Psoas muscle (tissue), 8 donors: Measurements from ENCODE around the gene CDHR4. TPM values are rescaled to one million over a fixed set of nuclear protein-coding genes. Genes with fewer than 3 reads are reported as not detected.
A peak's percentile ranks its signal among the peaks of the same experiment; 100 is the strongest.
"Not testable (repeated sequence)": the region's sequence is repeated elsewhere in the genome, so short reads cannot be mapped to it uniquely, and the experiment has no call there.

Source experiments
- ATAC-seq, 4 donors: fragments of 200-7000 bp; cut with Tn5 transposase; one replicate each; pipeline ENCODE4 v1.9.1; 2020; ENCODE audit warnings: moderate library complexity in 3 of 4, mild to moderate bottlenecking in 2 of 4
- DNase-seq, 2 donors: peaks; one replicate each; pipeline ENCODE4 v3.0.0-alpha.2; 2020
- H3K27ac ChIP-seq: fragments of 200-600 bp; one replicate; pipeline ENCODE4 v1.8.0; 2022
- H3K27me3 ChIP-seq, 3 donors: fragments of 200-600 bp in 1 of 3; one replicate each; pipeline versions ENCODE4 v1.6.1 to v1.8.0; 2013 to 2022; ENCODE audit warnings: low read length in 2 of 3, mild to moderate bottlenecking in 2 of 3, moderate library complexity in 1 of 3; ENCODE audit not compliant: insufficient read depth in 3 of 3
- H3K36me3 ChIP-seq, 2 donors: fragments of 200-600 bp in 1 of 2; one replicate each; pipeline versions ENCODE4 v1.6.1 to v1.8.0; 2013 to 2022; ENCODE audit warnings: low read depth in 1 of 2, mild to moderate bottlenecking in 1 of 2, moderate library complexity in 1 of 2; ENCODE audit not compliant: insufficient read depth in 1 of 2
- H3K4me1 ChIP-seq: fragments of 200-600 bp; one replicate; pipeline ENCODE4 v1.8.0; 2022
- H3K4me3 ChIP-seq: fragments of 200-600 bp; one replicate; pipeline ENCODE4 v1.8.0; 2022; ENCODE audit warnings: mild to moderate bottlenecking
- H3K9me3 ChIP-seq: fragments of 200-600 bp; one replicate; pipeline ENCODE4 v1.8.0; 2022
- CTCF ChIP-seq: fragments of 200-600 bp; IDR thresholded peaks from one replicate; pipeline ENCODE4 v1.8.0; 2022; ENCODE audit warnings: antibody characterized with exemption
- WGBS, 3 donors: extraction: QIAGEN DNeasy Blood & Tissue Kit; methylation state at CpG; one replicate each; pipeline versions ENCODE4 v1.1.6 to v1.1.7; 2013; 5-methylcytosine and 5-hydroxymethylcytosine counted together
- intact Hi-C, 2 donors: fragments of 100-400 bp; cut with DNase I; formaldehyde crosslinking; loops; one replicate each; pipeline versions ENCODE4 v1.11.0 to v1.14.2; 2022
- polyA plus RNA-seq, 3 donors: library from polyadenylated mRNA; stranded (reverse); fragments of 200-250 nt; gene quantifications; one replicate each; pipeline ENCODE4 v1.2.3, GENCODE V29; 2013
- total RNA-seq, 4 donors: library from RNA; stranded (reverse); fragmentation: NEBNext Ultra II Directional in 2 of 4; extraction: Animal tissue kit (Norgen Biotek cat#: 25700) in 2 of 4; gene quantifications; one replicate each; pipeline versions ENCODE4 v1.2.1 to v1.2.4, GENCODE V29; 2021 to 2023
- donor health status: healthy with polysubstance abuse.
- donor health status: DM: no; HTN: no; CAD: no; lungs with moderate emphysema.
- donor health status: Bipolar disorder and iron deficiency.
- donor health status: healthy.
- donor health status: DM: yes; HTN: yes; CAD: no.
- donor health status: DM: no; HTN: no; CAD: no.
- donor health status: DM: no; HTN: no; CAD: no.
- donor health status: DM: yes; HTN: yes; CAD: no.

Gene CDHR4
- total and polyA plus RNA-seq, 7 donors: 0.03 to 0.28 TPM; not detected in 5

GRCh38 chr3:49787536-49787935, 12.1 kb downstream of the CDHR4 start:
- Histone ChIP-seq H3K36me3 (peaks cover 0 to 19% of the 10 kb centered on the region in 2 donors), H3K27ac (peak overlapping the region; percentile 96), H3K4me1 (peaks cover 19% of the 10 kb centered on the region), H3K9me3 (no peaks in the 10 kb centered on the region), H3K27me3 (no peaks in the 10 kb centered on the region), H3K4me3 (no peak overlapping the region)
- no peak for TF ChIP-seq CTCF
- intact Hi-C loops: no loop called here
- no peak for DNase-seq
- ATAC-seq: no peak
- WGBS, 3 donors: 81 to 89% (median 85%) methylated on average over 5 of the region's 5 CpGs

GRCh38 chr3:49787182-49787464, 12.6 kb downstream of the CDHR4 start:
- H3K27me3 ChIP-seq: no peaks in the 10 kb centered on the region
- H3K9me3 ChIP-seq: no peaks in the 10 kb centered on the region
- no peak for DNase-seq
- ATAC-seq: no peak
- peak overlapping the region; percentile 96 for H3K27ac ChIP-seq
- 66 to 72% (median 70%) methylated on average over 3 of the region's 3 CpGs for WGBS, 3 donors
- intact Hi-C loops: no loop called here
- no peak for TF ChIP-seq CTCF
- H3K36me3 ChIP-seq: peaks cover 0 to 23% of the 10 kb centered on the region in 2 donors
- H3K4me3 ChIP-seq: peak overlapping the region; percentile 96
- H3K4me1 ChIP-seq: peaks cover 19% of the 10 kb centered on the region

- WGBS, 3 donors: 4 to 5% (median 4%) methylated on average over 41 to 55 of the region's 55 CpGs
- no peak for TF ChIP-seq CTCF
- DNase-seq (peak; percentile 100), ATAC-seq (peak; percentile 99 to 100 (median 100))
- Histone ChIP-seq H3K4me1 (peaks cover 19% of the 10 kb centered on the region), H3K4me3 (peak within 1 kb of the TSS; percentile 96), H3K36me3 (peaks cover 0 to 28% of the 10 kb centered on the region in 2 donors), H3K9me3 (no peaks in the 10 kb centered on the region), H3K27ac (peak within 1 kb of the TSS; percentile 96), H3K27me3 (no peaks in the 10 kb centered on the region)
- intact Hi-C loops: no loop called here
Observed at GRCh38 chr3:49786357-49787181, 13.1 kb downstream of the CDHR4 start, which contains the start of gene IP6K1. TSS of gene IP6K1 (minus strand) at chr3:49786542. CDS start at chr3:49748040, 38,502 bp downstream.

- peak overlapping the region; percentile 96 for H3K27ac ChIP-seq
- peak in 1 of 2 donors; percentile 51 for DNase-seq
- TF ChIP-seq CTCF: no peak
- ATAC-seq: peak; percentile 34 to 55 (median 54)
- H3K4me1 ChIP-seq: peaks cover 26% of the 10 kb centered on the region
- no peaks in the 10 kb centered on the region for H3K27me3 ChIP-seq
- H3K36me3 ChIP-seq: peaks cover 0 to 33% of the 10 kb centered on the region in 2 donors
- intact Hi-C loops: no loop called here
- H3K4me3 ChIP-seq: peak overlapping the region; percentile 96
- 4 to 5% (median 5%) methylated on average over 38 to 50 of the region's 50 CpGs for WGBS, 3 donors
- no peaks in the 10 kb centered on the region for H3K9me3 ChIP-seq
Observed at GRCh38 chr3:49785565-49786356, 13.9 kb downstream of the CDHR4 start.

- WGBS, 3 donors: 91% methylated on average over 9 of the region's 9 CpGs
Observed at GRCh38 chr3:49782277-49782676, 17.4 kb downstream of the CDHR4 start.

More at GRCh38 chr3:49782277-49782676, 17.4 kb downstream of the CDHR4 start:
- H3K4me1 ChIP-seq: peaks cover 32% of the 10 kb centered on the region
- ATAC-seq, intact Hi-C loops, DNase-seq, H3K27me3 ChIP-seq, H3K4me3 ChIP-seq, H3K27ac ChIP-seq, H3K9me3 ChIP-seq: not testable (repeated sequence)
- H3K36me3 ChIP-seq: peaks cover 0 to 41% of the 10 kb centered on the region in 2 donors
